Activated CD8-positive, alpha-beta T cell treated with anti-CD3 and anti-CD28 coated beads, Interleukin-2, amount 10 ng/mL, durations not matched to agents 7 days and 5 days (primary cell): ENCODE measurements around the gene MAPK11. TPM values are rescaled to one million over a fixed set of nuclear protein-coding genes. Genes with fewer than 3 reads are reported as not detected.
A peak's percentile ranks its signal among the peaks of the same experiment; 100 is the strongest.
"Not testable (repeated sequence)": the region's sequence is repeated elsewhere in the genome, so short reads cannot be mapped to it uniquely, and the experiment has no call there.

Experiments
- ATAC-seq: fragments of 150-1000 bp; cut with Tn5 transposase; one replicate; pipeline ENCODE4 v1.10.0; 2021; ENCODE audit warnings: moderate library complexity
- CTCF ChIA-PET: fragments of 350-600 bp; sonication (Branson Sonifier 250); formaldehyde crosslinking; loops from one replicate; lab custom pipeline; 2021; ENCODE audit warnings: antibody characterized with exemption; lab: Charles Lee
- POLR2A ChIA-PET: fragments of 350-600 bp; sonication (Branson Sonifier 250); formaldehyde crosslinking; loops from one replicate; lab custom pipeline; 2021; ENCODE audit warnings: antibody characterized with exemption; lab: Charles Lee
- DNase-seq: peaks from one replicate; pipeline ENCODE4 v3.0.0-alpha.2; 2020
- H3K27ac Mint-ChIP-seq: one replicate; pipeline ENCODE4 v1.8.0; 2021; ENCODE audit warnings: mild to moderate bottlenecking, mixed read lengths
- H3K27me3 Mint-ChIP-seq: one replicate; pipeline ENCODE4 v1.8.0; 2021; ENCODE audit warnings: low read depth, mixed read lengths
- H3K36me3 Mint-ChIP-seq: one replicate; pipeline ENCODE4 v1.8.0; 2021; ENCODE audit warnings: low read depth, mixed read lengths
- H3K4me1 Mint-ChIP-seq: one replicate; pipeline ENCODE4 v1.8.0; 2021; ENCODE audit warnings: low read depth, mixed read lengths
- H3K4me3 Mint-ChIP-seq: one replicate; pipeline ENCODE4 v1.8.0; 2021; ENCODE audit warnings: mild to moderate bottlenecking, mixed read lengths
- H3K9me3 Mint-ChIP-seq: one replicate; pipeline ENCODE4 v1.8.0; 2022; ENCODE audit warnings: mixed read lengths; ENCODE audit not compliant: insufficient read depth
- total RNA-seq, 2 experiments: library from RNA; stranded (reverse); gene quantifications; one replicate each; pipeline ENCODE4 v1.2.3, GENCODE V29; 2021

Gene MAPK11
- total RNA-seq, 2 experiments from 2014 or later, result 10.4 to 11.8 TPM

DNA sequence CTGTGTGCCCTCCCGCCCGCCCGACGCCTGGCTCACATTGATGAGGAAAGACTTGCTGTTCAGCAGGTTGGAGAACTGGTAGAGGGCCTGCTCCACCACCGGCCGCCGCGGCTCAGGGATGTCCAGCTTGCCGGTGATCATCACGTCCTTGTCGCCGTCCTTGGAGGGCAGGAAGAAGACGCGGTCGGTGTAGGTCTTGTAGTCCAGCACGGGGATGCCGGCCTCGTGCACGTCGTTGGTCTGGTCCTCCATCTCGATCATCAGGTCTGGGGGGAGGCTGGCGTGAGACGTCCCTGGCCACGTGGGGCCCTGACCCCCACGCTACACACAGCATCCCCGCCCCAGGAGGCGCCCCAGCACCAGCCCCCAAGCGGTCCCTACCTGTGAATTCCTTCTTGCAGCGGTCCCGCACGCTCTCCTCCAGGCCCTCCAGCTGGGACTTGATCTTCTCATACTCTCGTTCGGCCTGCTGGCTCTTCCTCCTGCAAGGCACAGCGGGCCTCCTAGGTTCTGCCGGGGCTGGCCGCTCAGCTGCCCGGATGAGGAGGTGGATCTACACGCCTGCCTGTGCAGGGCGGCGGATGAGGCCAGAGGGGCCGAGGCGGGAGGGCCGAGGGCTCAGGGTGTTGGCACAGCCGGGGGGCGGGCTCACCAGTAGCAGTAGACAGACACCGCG lies 10.7 kb upstream of the MAPK11 start:
- H3K27me3 Mint-ChIP-seq, result no peaks in the 10 kb centered on the region
- CTCF ChIA-PET, result no interaction called here
- H3K9me3 Mint-ChIP-seq, result no peaks in the 10 kb centered on the region
- POLR2A ChIA-PET, result no interaction called here
- H3K4me3 Mint-ChIP-seq, result no peak overlapping the region
- H3K36me3 Mint-ChIP-seq, result peaks cover 18% of the 10 kb centered on the region
- H3K27ac Mint-ChIP-seq, result no peak overlapping the region
- no peaks in the 10 kb centered on the region for H3K4me1 Mint-ChIP-seq
- DNase-seq, result no peak
- ATAC-seq, result no peak

DNA sequence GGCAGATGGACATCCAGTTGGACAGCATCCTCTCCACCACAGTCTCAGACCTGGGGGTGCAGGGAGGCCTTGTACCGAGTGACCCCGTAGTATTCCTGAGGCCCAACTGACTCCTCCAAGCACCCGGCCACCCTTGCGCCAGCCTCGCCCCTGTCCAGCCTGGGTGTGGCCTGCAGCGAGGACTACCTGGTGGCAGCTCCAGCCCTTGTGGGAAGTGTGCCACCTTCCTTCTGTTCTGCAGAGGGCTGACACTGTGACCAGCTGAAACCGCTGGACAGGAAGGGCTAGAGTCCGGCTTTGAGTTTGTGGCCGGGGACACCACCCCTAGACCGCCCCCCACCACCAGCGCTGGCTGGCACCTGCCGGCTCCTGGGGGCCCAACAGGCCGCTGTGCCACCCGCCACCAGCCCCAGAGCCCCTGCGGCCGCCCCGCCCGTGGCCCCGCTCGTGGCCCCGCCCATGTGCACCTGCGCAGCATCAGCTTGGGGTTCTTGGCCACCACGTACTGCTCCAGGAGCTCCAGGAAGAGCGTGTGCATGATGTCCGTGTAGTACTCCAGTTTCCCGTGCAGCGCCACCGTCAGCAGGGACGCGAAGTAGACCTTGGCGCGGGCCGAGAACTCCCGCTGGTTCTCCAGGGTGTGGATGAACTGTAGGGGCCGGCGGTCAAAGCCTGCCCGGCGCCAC lies 10.0 kb upstream of the MAPK11 start:
- Mint-ChIP-seq H3K9me3 (no peaks in the 10 kb centered on the region), H3K36me3 (peaks cover 23% of the 10 kb centered on the region), H3K27me3 (no peaks in the 10 kb centered on the region), H3K4me3 (no peak overlapping the region), H3K27ac (no peak overlapping the region), H3K4me1 (peaks cover 4% of the 10 kb centered on the region)
- ChIA-PET POLR2A (no interaction called here), CTCF (no interaction called here)
- DNase-seq (no peak), ATAC-seq (no peak)

- Mint-ChIP-seq H3K27ac (no peak overlapping the region), H3K4me1 (peaks cover 4% of the 10 kb centered on the region), H3K36me3 (peaks cover 22% of the 10 kb centered on the region), H3K27me3 (no peaks in the 10 kb centered on the region), H3K4me3 (no peak overlapping the region), H3K9me3 (no peaks in the 10 kb centered on the region)
- ChIA-PET POLR2A (no interaction called here), CTCF (no interaction called here)
- ATAC-seq, result no peak
- no peak for DNase-seq
Measured at GRCh38 chr22:50278956-50279619, 8.9 kb upstream of the MAPK11 start.

- Mint-ChIP-seq H3K27ac (no peak overlapping the region), H3K27me3 (no peaks in the 10 kb centered on the region), H3K9me3 (no peaks in the 10 kb centered on the region), H3K36me3 (peaks cover 22% of the 10 kb centered on the region), H3K4me3 (no peak overlapping the region), H3K4me1 (peaks cover 4% of the 10 kb centered on the region)
- POLR2A ChIA-PET, result no interaction called here
- DNase-seq (no peak), ATAC-seq (no peak)
- CTCF ChIA-PET, result no interaction called here
Measured at GRCh38 chr22:50278461-50278860, 8.3 kb upstream of the MAPK11 start.

GRCh38 chr22:50277761-50278160 lies 7.6 kb upstream of the MAPK11 start:
- ATAC-seq (no peak), DNase-seq (no peak)
- Mint-ChIP-seq H3K36me3 (peaks cover 22% of the 10 kb centered on the region), H3K4me1 (peaks cover 4% of the 10 kb centered on the region), H3K27ac (no peak overlapping the region), H3K27me3 (peaks cover 3% of the 10 kb centered on the region), H3K4me3 (no peak overlapping the region), H3K9me3 (no peaks in the 10 kb centered on the region)
- ChIA-PET POLR2A (no interaction called here), CTCF (no interaction called here)

DNA sequence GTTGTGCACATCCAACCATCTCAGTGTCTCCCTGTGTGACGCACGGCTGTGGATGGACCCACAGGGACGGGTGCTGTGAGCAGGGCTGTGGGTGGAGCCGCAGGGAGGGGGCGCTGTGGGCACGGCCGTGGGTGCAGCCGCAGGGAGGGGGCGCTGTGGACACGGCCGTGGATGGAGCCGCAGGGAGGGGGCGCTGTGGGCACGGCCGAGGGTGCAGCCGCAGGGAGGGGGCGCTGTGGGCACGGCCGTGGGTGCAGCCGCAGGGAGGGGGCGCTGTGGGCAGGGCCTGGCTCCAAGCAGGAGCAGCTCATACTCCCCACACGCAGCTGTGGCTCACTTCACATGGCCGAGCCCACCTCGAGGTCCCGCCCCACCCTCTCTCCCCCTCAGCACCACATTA lies 6.0 kb upstream of the MAPK11 start:
- no peaks in the 10 kb centered on the region for H3K9me3 Mint-ChIP-seq
- H3K4me1 Mint-ChIP-seq, result peaks cover 9% of the 10 kb centered on the region
- DNase-seq, result peak; percentile 63
- no peak overlapping the region for H3K4me3 Mint-ChIP-seq
- H3K27ac Mint-ChIP-seq, result no peak overlapping the region
- ChIA-PET POLR2A (interaction anchor here (0.8 to 1.5 kb wide), 4 partner anchors 15 to 66 kb away, joined by 3 to 4 read pairs (median 4); no protein-coding TSS in a partner anchor), CTCF (interaction anchor here (0.6 to 2.1 kb wide), 24 partner anchors 13 to 344 kb away, joined by 3 to 33 read pairs (median 4); partner anchors contain the start of genes DENND6B and TUBGCP6)
- peaks cover 8% of the 10 kb centered on the region for H3K27me3 Mint-ChIP-seq
- peak; percentile 59 for ATAC-seq
- H3K36me3 Mint-ChIP-seq, result peaks cover 22% of the 10 kb centered on the region

DNA sequence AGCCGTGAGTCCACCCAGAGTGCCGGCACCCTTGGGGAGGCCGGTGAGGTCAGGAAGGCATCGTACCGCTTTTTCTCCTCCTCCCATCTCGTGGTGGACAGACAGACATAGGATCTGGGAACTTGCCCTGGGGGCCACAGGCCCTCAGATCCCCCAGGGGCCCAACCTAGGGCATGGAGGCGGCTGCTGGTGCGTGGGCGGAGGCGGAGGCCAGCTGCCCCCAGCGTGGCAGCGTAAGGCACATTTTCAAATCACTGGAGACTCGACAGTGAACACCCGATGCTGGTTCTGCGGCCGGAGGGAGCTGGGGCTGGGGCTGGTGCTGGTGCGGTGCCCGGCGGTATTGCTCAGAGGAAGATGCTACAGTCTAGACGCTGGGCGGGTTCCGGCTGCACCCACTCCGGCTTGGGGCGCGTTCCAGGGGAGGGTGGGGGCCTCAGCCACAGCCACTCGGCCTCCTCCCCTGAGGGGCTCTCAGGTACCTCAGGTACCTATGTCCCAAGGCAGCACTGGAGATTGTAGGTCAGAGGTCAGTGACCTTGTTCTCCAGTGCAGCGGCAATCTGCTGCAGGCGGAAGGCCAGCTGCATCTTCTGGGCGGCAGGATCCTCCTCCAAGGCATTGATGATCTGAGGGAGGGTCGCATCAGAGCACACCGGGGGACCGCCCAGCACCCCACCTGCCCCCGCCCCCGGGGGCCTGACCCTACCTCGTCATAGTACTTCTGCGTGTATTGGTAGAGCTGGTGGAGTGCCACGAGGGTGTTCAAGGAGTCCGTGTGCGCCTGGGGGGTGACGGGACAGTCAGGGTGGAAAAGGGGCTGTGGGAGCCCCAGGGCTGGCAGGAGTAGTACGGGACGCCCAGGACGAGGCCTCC lies 5.2 kb upstream of the MAPK11 start:
- CTCF ChIA-PET, result interaction anchor here (1.0 to 2.1 kb wide), 9 partner anchors 12 to 345 kb away, joined by 3 to 33 read pairs (median 5); partner anchors contain the start of gene DENND6B
- peaks cover 14% of the 10 kb centered on the region for H3K4me1 Mint-ChIP-seq
- no peak overlapping the region for H3K4me3 Mint-ChIP-seq
- POLR2A ChIA-PET, result interaction anchor here (1.3 to 1.5 kb wide), 3 partner anchors 18 to 67 kb away, joined by 3 to 4 read pairs (median 4); no protein-coding TSS in a partner anchor
- H3K27ac Mint-ChIP-seq, result no peak overlapping the region
- H3K27me3 Mint-ChIP-seq, result peaks cover 8% of the 10 kb centered on the region
- ATAC-seq (no peak), DNase-seq (no peak)
- no peaks in the 10 kb centered on the region for H3K9me3 Mint-ChIP-seq
- peaks cover 18% of the 10 kb centered on the region for H3K36me3 Mint-ChIP-seq

- POLR2A ChIA-PET, result no interaction called here
- Mint-ChIP-seq H3K27me3 (peaks cover 8% of the 10 kb centered on the region), H3K36me3 (peaks cover 18% of the 10 kb centered on the region), H3K9me3 (no peaks in the 10 kb centered on the region), H3K27ac (no peak overlapping the region), H3K4me1 (peaks cover 14% of the 10 kb centered on the region), H3K4me3 (no peak overlapping the region)
- no peak for ATAC-seq
- CTCF ChIA-PET, result interaction anchor here (0.9 to 1.5 kb wide), 2 partner anchors 67 to 92 kb away, joined by 4 to 6 read pairs; no protein-coding TSS in a partner anchor
- DNase-seq, result no peak
Measured at GRCh38 chr22:50274771-50275170, 4.6 kb upstream of the MAPK11 start.

- H3K36me3 Mint-ChIP-seq, result peaks cover 18% of the 10 kb centered on the region
- POLR2A ChIA-PET, result no interaction called here
- ATAC-seq (no peak), DNase-seq (peak; percentile 66)
- no peak overlapping the region for H3K4me3 Mint-ChIP-seq
- H3K4me1 Mint-ChIP-seq, result peaks cover 19% of the 10 kb centered on the region
- H3K9me3 Mint-ChIP-seq, result no peaks in the 10 kb centered on the region
- H3K27ac Mint-ChIP-seq, result no peak overlapping the region
- CTCF ChIA-PET, result interaction anchor here (0.9 to 2.1 kb wide), 4 partner anchors 52 to 92 kb away, joined by 4 to 6 read pairs (median 6); no protein-coding TSS in a partner anchor
- H3K27me3 Mint-ChIP-seq, result peaks cover 8% of the 10 kb centered on the region
Measured at GRCh38 chr22:50274311-50274710, 4.1 kb upstream of the MAPK11 start.

GRCh38 chr22:50273781-50274180 lies 3.6 kb upstream of the MAPK11 start:
- not testable (repeated sequence) for H3K27me3 Mint-ChIP-seq, H3K27ac Mint-ChIP-seq, H3K4me3 Mint-ChIP-seq, H3K9me3 Mint-ChIP-seq, ATAC-seq, DNase-seq
- ChIA-PET CTCF (interaction anchor here (0.8 to 2.1 kb wide), 9 partner anchors 20 to 196 kb away, joined by 3 to 8 read pairs (median 5); no protein-coding TSS in a partner anchor), POLR2A (interaction anchor here (1.0 kb wide), 1 partner anchor 251 kb away, joined by 4 read pairs; the partner anchor contains the start of gene SCO2)
- H3K36me3 Mint-ChIP-seq, result peaks cover 17% of the 10 kb centered on the region
- peaks cover 22% of the 10 kb centered on the region for H3K4me1 Mint-ChIP-seq

DNA sequence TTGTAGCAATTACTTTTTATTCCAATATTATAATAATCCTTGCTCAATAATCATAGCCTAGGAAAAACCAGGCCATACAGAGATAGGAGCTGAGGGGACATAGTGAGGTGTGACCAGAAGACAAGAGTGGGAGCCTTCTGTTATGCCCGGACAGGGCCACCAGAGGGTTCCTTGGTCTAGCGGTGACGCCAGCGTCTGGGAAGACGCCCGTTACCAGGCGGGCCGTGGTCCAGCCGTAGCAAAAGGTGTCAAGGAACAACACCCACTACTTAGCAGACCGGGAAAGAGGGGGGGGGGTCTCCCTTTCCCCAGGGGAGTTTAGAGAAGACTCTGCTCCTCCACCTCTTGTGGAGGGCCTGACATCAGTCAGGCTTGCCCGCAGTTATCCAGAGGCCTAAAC lies 3.2 kb upstream of the MAPK11 start:
- not testable (repeated sequence) for H3K4me3 Mint-ChIP-seq, DNase-seq, H3K27me3 Mint-ChIP-seq, H3K9me3 Mint-ChIP-seq, H3K27ac Mint-ChIP-seq, ATAC-seq
- H3K36me3 Mint-ChIP-seq, result peaks cover 15% of the 10 kb centered on the region
- ChIA-PET POLR2A (interaction anchor here (0.6 to 1.0 kb wide), 2 partner anchors 193 to 252 kb away, joined by 3 to 4 read pairs; partner anchors contain the start of gene SCO2), CTCF (interaction anchor here (0.8 to 2.6 kb wide), 10 partner anchors 21 to 197 kb away, joined by 3 to 8 read pairs (median 6); partner anchors contain the start of gene HDAC10)
- H3K4me1 Mint-ChIP-seq, result peaks cover 24% of the 10 kb centered on the region
